CD14-positive monocyte (primary cell): ENCODE results near the gene BAX. TPM values are rescaled to one million over a fixed set of nuclear protein-coding genes. Genes with fewer than 3 reads are reported as not detected.
A peak's percentile ranks its signal among the peaks of the same experiment; 100 is the strongest.

Experiments
- DNase-seq, 3 donors: peaks; one replicate each; pipeline ENCODE4 v3.0.0-alpha.2; 2011 to 2022
- H2AFZ ChIP-seq: 2 replicates; pipeline ENCODE4 v1.6.0; 2012; ENCODE audit warnings: mild to moderate bottlenecking, low read depth, low read length, inconsistent platforms; ENCODE audit not compliant: insufficient read depth, poor library complexity, severe bottlenecking
- H3K27ac ChIP-seq, 2 donors: 1 replicate in 1 of 2; 2 replicates in 1 of 2; pipeline ENCODE4 v1.5.1; 2012 to 2013; ENCODE audit warnings: low read length in 2 of 2, control low read depth in 1 of 2, inconsistent platforms in 1 of 2, low read depth in 1 of 2, mild to moderate bottlenecking in 1 of 2
- H3K27me3 ChIP-seq, 2 donors: one replicate each; pipeline versions ENCODE4 v1.6.0 to v1.6.1; 2011 to 2013; ENCODE audit warnings: low read length in 2 of 2; ENCODE audit not compliant: control insufficient read depth in 2 of 2, insufficient read depth in 2 of 2
- H3K36me3 ChIP-seq, 2 donors: replicated peaks in 1 of 2; 1 replicate in 1 of 2; 2 replicates in 1 of 2; pipeline versions ENCODE4 v1.5.1 to v1.6.1; 2012 to 2013; ENCODE audit warnings: low read length in 2 of 2, control low read depth in 1 of 2, inconsistent platforms in 1 of 2, mild to moderate bottlenecking in 1 of 2; ENCODE audit not compliant: insufficient read depth in 2 of 2, control insufficient read depth in 1 of 2
- H3K4me1 ChIP-seq, 2 donors: 1 replicate in 1 of 2; 2 replicates in 1 of 2; pipeline versions ENCODE4 v1.5.1 to v1.6.1; 2012 to 2013; ENCODE audit warnings: low read length in 2 of 2, control low read depth in 1 of 2, inconsistent platforms in 1 of 2, mild to moderate bottlenecking in 1 of 2, moderate library complexity in 1 of 2; ENCODE audit not compliant: insufficient read depth in 2 of 2, control insufficient read depth in 1 of 2
- H3K4me2 ChIP-seq: replicated peaks from 2 replicates; pipeline ENCODE3; 2012; ENCODE audit warnings: low read length, moderate library complexity, mild to moderate bottlenecking; ENCODE audit not compliant: poor library complexity, severe bottlenecking; ENCODE audit errors: extremely low read depth
- H3K4me3 ChIP-seq, 3 experiments: fragments of 200-600 bp in 1 of 3; sonication (generic) in 1 of 3; replicated peaks in 1 of 3; 1 replicate in 2 of 3; 2 replicates in 1 of 3; pipeline ENCODE4 v1.5.1; 2011 to 2013; ENCODE audit warnings: low read length in 3 of 3, mild to moderate bottlenecking in 3 of 3, control low read depth in 2 of 3, low read depth in 2 of 3, inconsistent platforms in 1 of 3, moderate library complexity in 1 of 3
- H3K79me2 ChIP-seq: 2 replicates; pipeline ENCODE4 v1.6.0; 2012; ENCODE audit warnings: mild to moderate bottlenecking, control low read depth, inconsistent platforms, low read length, moderate library complexity; ENCODE audit not compliant: insufficient read depth
- H3K9ac ChIP-seq: 2 replicates; pipeline ENCODE4 v1.6.0; 2017; ENCODE audit warnings: low read length, mild to moderate bottlenecking; ENCODE audit not compliant: insufficient read depth, poor library complexity, severe bottlenecking
- H3K9me3 ChIP-seq, 2 donors: replicated peaks in 1 of 2; 1 replicate in 1 of 2; 2 replicates in 1 of 2; pipeline versions ENCODE4 v1.5.1 to v1.6.1; 2012 to 2013; ENCODE audit warnings: low read length in 2 of 2, control low read depth in 1 of 2; ENCODE audit not compliant: control insufficient read depth in 1 of 2, insufficient read depth in 1 of 2
- H4K20me1 ChIP-seq: 2 replicates; pipeline ENCODE4 v1.6.0; 2012; ENCODE audit warnings: mild to moderate bottlenecking, low read length, control low read depth, moderate library complexity; ENCODE audit not compliant: insufficient read depth
- H3K27ac Mint-ChIP-seq, 7 donors: one replicate each; pipeline ENCODE4 v1.8.0; 2020; ENCODE audit warnings: mild to moderate bottlenecking in 7 of 7, mixed read lengths in 7 of 7, moderate library complexity in 6 of 7, inconsistent platforms in 2 of 7
- H3K27me3 Mint-ChIP-seq, 3 donors: one replicate each; pipeline ENCODE4 v1.8.0; 2021 to 2022; ENCODE audit warnings: low read depth in 3 of 3, mild to moderate bottlenecking in 3 of 3, mixed read lengths in 3 of 3, moderate library complexity in 3 of 3, inconsistent platforms in 1 of 3
- H3K36me3 Mint-ChIP-seq, 2 donors: one replicate each; pipeline ENCODE4 v1.8.0; 2020; ENCODE audit warnings: mixed read lengths in 2 of 2, inconsistent platforms in 1 of 2, mild to moderate bottlenecking in 1 of 2
- H3K4me1 Mint-ChIP-seq: one replicate; pipeline ENCODE4 v1.8.0; 2020; ENCODE audit warnings: mild to moderate bottlenecking, mixed read lengths
- H3K4me3 Mint-ChIP-seq, 2 donors: one replicate each; pipeline ENCODE4 v1.8.0; 2020; ENCODE audit warnings: mild to moderate bottlenecking in 2 of 2, mixed read lengths in 2 of 2, moderate library complexity in 1 of 2
- H3K9me3 Mint-ChIP-seq, 7 donors: one replicate each; pipeline ENCODE4 v1.8.0; 2020 to 2022; ENCODE audit warnings: mixed read lengths in 7 of 7, mild to moderate bottlenecking in 6 of 7, moderate library complexity in 6 of 7, inconsistent platforms in 2 of 7
- CTCF ChIP-seq: fragments of 200-600 bp; IDR thresholded peaks from one replicate; pipeline ENCODE4 v1.8.0; 2022; ENCODE audit warnings: antibody characterized with exemption, mild to moderate bottlenecking
- WGBS: methylation state at CpG from one replicate; pipeline ENCODE4 v1.1.5; 2013; ENCODE audit warnings: missing lambda C conversion rate; ENCODE audit not compliant: insufficient coverage; 5-methylcytosine and 5-hydroxymethylcytosine counted together
- intact Hi-C, 2 donors: fragments of 100-400 bp; cut with micrococcal nuclease; formaldehyde crosslinking; loops; one replicate each; pipeline versions ENCODE4 v1.15.0 to v1.15.1; 2023
- polyA plus RNA-seq, 3 donors: library from polyadenylated mRNA; depleted of rRNA in 1 of 3; unstranded in 2 of 3; stranded (reverse) in 1 of 3; fragments of 300-500 nt in 2 of 3; fragments of >200 nt in 1 of 3; fragmentation: Illumina TruSeq in 2 of 3; gene quantifications; 1 replicate in 2 of 3; 2 replicates in 1 of 3; pipeline ENCODE4 v1.2.3, GENCODE V29; 2012 to 2021

Gene BAX
- polyA plus RNA-seq, 3 donors: 69.2 to 135 (median 80.5) TPM

GRCh38 chr19:48961051-48961649 is 6.5 kb downstream of the BAX start:
- no peak for TF ChIP-seq CTCF
- WGBS: 87% methylated on average over 16 of the region's 19 CpGs
- Histone ChIP-seq H2AFZ (no peak overlapping the region), H3K9me3 (no peaks in the 10 kb centered on the region), H3K4me2 (no peak overlapping the region), H3K4me1 (peaks cover 65 to 74% of the 10 kb centered on the region in 2 donors), H4K20me1 (peaks cover 11% of the 10 kb centered on the region), H3K4me3 (no peak overlapping the region), H3K27ac (peak overlapping the region; percentile 88 to 96), H3K36me3 (peaks cover 4 to 23% of the 10 kb centered on the region in 2 donors), H3K79me2 (peaks cover 66% of the 10 kb centered on the region), H3K9ac (no peak overlapping the region), H3K27me3 (no peaks in the 10 kb centered on the region)
- Mint-ChIP-seq H3K4me1 (peaks cover 62% of the 10 kb centered on the region), H3K9me3 (peaks cover 0 to 8% (median 0%) of the 10 kb centered on the region in 7 donors), H3K36me3 (peaks cover 28 to 39% of the 10 kb centered on the region in 2 donors), H3K27ac (peak overlapping the region; percentile 43 to 99 (median 81)), H3K4me3 (no peak overlapping the region), H3K27me3 (peaks cover 0 to 7% (median 0%) of the 10 kb centered on the region in 3 donors)
- intact Hi-C loops: loop anchor here in 1 of 2 donors (10.0 kb wide), 1 partner anchor 326 kb away; the partner anchor contains the start of gene DBP
- DNase-seq: no peak

DNA sequence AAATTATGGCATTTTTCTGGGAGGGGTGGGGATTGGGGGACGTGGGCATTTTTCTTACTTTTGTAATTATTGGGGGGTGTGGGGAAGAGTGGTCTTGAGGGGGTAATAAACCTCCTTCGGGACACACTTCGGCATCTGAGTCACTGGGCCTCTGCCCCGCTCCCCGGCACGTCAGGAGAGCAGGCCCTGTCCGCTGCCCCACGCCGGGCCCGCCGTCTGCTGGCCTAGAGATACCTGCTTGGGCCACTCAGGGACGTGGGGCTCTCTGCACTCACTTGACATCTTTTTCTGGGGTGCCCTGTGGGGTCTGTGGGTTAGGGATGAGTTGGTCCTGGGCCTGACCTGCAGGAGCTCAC is 7.0 kb downstream of the BAX start:
- 88% methylated on average over 3 of the region's 12 CpGs for WGBS
- peak overlapping the region; percentile 88 to 96 for H3K27ac ChIP-seq
- H3K9ac ChIP-seq: no peak overlapping the region
- no peak for DNase-seq
- Mint-ChIP-seq H3K4me1 (peaks cover 64% of the 10 kb centered on the region), H3K27ac (peak overlapping the region; percentile 92 to 99 (median 95)), H3K36me3 (peaks cover 30 to 40% of the 10 kb centered on the region in 2 donors), H3K27me3 (peaks cover 0 to 12% (median 0%) of the 10 kb centered on the region in 3 donors), H3K9me3 (peaks cover 0 to 10% (median 0%) of the 10 kb centered on the region in 7 donors), H3K4me3 (peak overlapping the region; percentile 74 to 99)
- H2AFZ ChIP-seq: no peak overlapping the region
- intact Hi-C loops: loop anchor here in 1 of 2 donors (10.0 kb wide), 1 partner anchor 327 kb away; the partner anchor contains the start of gene DBP
- peak overlapping the region; percentile 96 for H3K4me2 ChIP-seq
- H3K9me3 ChIP-seq: no peaks in the 10 kb centered on the region
- H3K4me3 ChIP-seq: peak overlapping the region in 1 of 3 experiments; percentile 99
- H3K27me3 ChIP-seq: no peaks in the 10 kb centered on the region
- H3K4me1 ChIP-seq: peaks cover 67 to 76% of the 10 kb centered on the region in 2 donors
- H3K36me3 ChIP-seq: peaks cover 9 to 25% of the 10 kb centered on the region in 2 donors
- peaks cover 67% of the 10 kb centered on the region for H3K79me2 ChIP-seq
- H4K20me1 ChIP-seq: peaks cover 15% of the 10 kb centered on the region
- no peak for TF ChIP-seq CTCF
